Stomach (tissue), 9 donors: ENCODE results near the gene KLHL29. TPM values are rescaled to one million over a fixed set of nuclear protein-coding genes. Genes with fewer than 3 reads are reported as not detected.
A peak's percentile ranks its signal among the peaks of the same experiment; 100 is the strongest.

Source experiments
- DNase-seq, 2 donors: peaks; one replicate each; pipeline versions ENCODE4 v3.0.0 to v3.0.0-alpha.2; 2013 to 2019
- H3K27ac ChIP-seq, 5 donors: fragments of 200-600 bp in 4 of 5; sonication (generic) in 4 of 5; one replicate each; pipeline ENCODE4 v1.5.1; 2013 to 2019; ENCODE audit warnings: mild to moderate bottlenecking in 1 of 5, moderate library complexity in 1 of 5
- H3K27me3 ChIP-seq, 3 donors: fragments of 200-600 bp; sonication (generic); one replicate each; pipeline ENCODE4 v1.5.1; 2017 to 2019; ENCODE audit warnings: mixed run types in 1 of 3
- H3K36me3 ChIP-seq, 4 donors: fragments of 200-600 bp; sonication (generic); 1 replicate in 3 of 4; 2 replicates in 1 of 4; pipeline ENCODE4 v1.5.1; 2016 to 2019
- H3K4me1 ChIP-seq, 4 donors: fragments of 200-600 bp; sonication (generic); one replicate each; pipeline ENCODE4 v1.5.1; 2016 to 2019
- H3K4me3 ChIP-seq, 4 donors: fragments of 200-600 bp; sonication (generic) in 3 of 4; one replicate each; pipeline ENCODE4 v1.5.1; 2016 to 2019; ENCODE audit warnings: mild to moderate bottlenecking in 1 of 4
- H3K9me3 ChIP-seq, 4 donors: fragments of 200-600 bp; sonication (generic); one replicate each; pipeline ENCODE4 v1.5.1; 2016 to 2019
- EP300 ChIP-seq: sonication (generic); formaldehyde crosslinking; IDR thresholded peaks from one replicate; pipeline ENCODE4 v1.6.1; 2017; ENCODE audit warnings: antibody characterized with exemption
- POLR2A ChIP-seq, 4 donors: fragments of 450-650 bp; IDR thresholded peaks; one replicate each; pipeline ENCODE4 v1.6.1; 2016; ENCODE audit warnings: antibody characterized with exemption in 4 of 4, control low read depth in 2 of 4, mild to moderate bottlenecking in 1 of 4, moderate library complexity in 1 of 4
- POLR2AphosphoS5 ChIP-seq, 3 donors: sonication (generic); formaldehyde crosslinking; IDR thresholded peaks; one replicate each; pipeline ENCODE4 v1.6.1; 2016; ENCODE audit warnings: antibody characterized with exemption in 3 of 3
- WGBS, 5 donors: extraction: QIAGEN DNeasy Blood & Tissue Kit in 3 of 5; methylation state at CpG; one replicate each; pipeline versions ENCODE4 v1.1.5 to v1.1.7; 2013 to 2018; 5-methylcytosine and 5-hydroxymethylcytosine counted together
- intact Hi-C: fragments of 100-400 bp; cut with DNase I; formaldehyde crosslinking; loops from one replicate; pipeline ENCODE4 v1.15.1; 2023; ENCODE audit warnings: low total_unique reads
- polyA plus RNA-seq, 3 donors: library from polyadenylated mRNA; stranded (reverse); fragments of 200-250 nt; gene quantifications; one replicate each; pipeline ENCODE4 v1.2.3, GENCODE V29; 2013
- total RNA-seq, 5 donors: library from RNA; depleted of rRNA; stranded (reverse); fragments of >200 nt; gene quantifications; one replicate each; pipeline versions ENCODE4 v1.1.0 to v1.2.3, GENCODE V29; 2014 to 2016
- TF ChIP-seq, protein P1 (sequence below), 7 experiments: fragments of 450-650 bp in 4 of 7; fragments of 200-600 bp in 3 of 7; sonication (generic) in 3 of 7; IDR thresholded peaks; one replicate each; pipeline ENCODE4 v1.5.1; 2016 to 2019; ENCODE audit warnings: antibody characterized with exemption in 7 of 7, control low read depth in 2 of 7, mild to moderate bottlenecking in 1 of 7
- donor health status: healthy with polysubstance abuse.
- donor health status: Bipolar disorder and iron deficiency.
- donor health status: healthy.

The KLHL29 gene
- total and polyA plus RNA-seq, 8 donors: under 0.01 to 6.6 (median 1.3) TPM

DNA sequence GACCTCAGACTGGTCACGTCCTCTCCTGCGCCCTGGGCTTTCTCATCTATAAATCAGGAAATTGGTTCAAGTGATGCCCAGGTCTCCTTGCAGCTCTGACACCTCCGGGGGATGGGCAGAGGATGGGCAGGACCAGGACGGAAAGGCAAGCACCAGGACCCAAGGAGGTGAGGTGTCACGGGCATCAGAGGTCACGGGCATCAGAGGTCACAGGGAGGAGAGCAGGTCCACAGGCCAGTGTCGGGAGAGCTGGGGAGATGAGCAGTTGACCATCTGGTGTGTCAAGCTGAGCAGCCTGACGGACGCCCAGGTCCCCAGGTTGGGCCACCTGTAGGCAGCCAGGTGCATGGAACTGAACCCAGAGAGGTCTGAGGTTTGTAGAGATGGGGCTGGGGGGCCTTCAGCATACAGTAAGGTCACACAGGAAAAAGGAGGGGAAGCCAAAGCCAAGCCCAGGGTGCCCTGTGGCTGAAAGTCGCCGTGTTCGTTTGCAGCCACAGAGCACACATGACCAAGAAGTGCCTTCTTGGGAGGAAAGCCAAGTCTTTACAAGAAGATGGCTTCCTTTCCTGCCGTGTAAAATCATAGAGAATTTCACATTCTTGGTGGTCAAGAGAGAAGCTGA, 301.5 kb downstream of the KLHL29 start:
- Histone ChIP-seq H3K27me3 (no peaks in the 10 kb centered on the region), H3K9me3 (no peaks in the 10 kb centered on the region), H3K36me3 (peaks cover 0 to 28% (median 12%) of the 10 kb centered on the region in 4 donors), H3K27ac (peak overlapping the region in 1 of 5 donors; percentile 47), H3K4me1 (peaks cover 0 to 18% (median 0%) of the 10 kb centered on the region in 4 donors), H3K4me3 (no peak overlapping the region)
- 85 to 91% (median 88%) methylated on average over 13 of the region's 13 CpGs for WGBS, 5 donors
- DNase-seq: no peak
- TF ChIP-seq POLR2AphosphoS5 (IDR thresholded peaks at IDR 0.05): no peak
- intact Hi-C loops: no loop called here

DNA sequence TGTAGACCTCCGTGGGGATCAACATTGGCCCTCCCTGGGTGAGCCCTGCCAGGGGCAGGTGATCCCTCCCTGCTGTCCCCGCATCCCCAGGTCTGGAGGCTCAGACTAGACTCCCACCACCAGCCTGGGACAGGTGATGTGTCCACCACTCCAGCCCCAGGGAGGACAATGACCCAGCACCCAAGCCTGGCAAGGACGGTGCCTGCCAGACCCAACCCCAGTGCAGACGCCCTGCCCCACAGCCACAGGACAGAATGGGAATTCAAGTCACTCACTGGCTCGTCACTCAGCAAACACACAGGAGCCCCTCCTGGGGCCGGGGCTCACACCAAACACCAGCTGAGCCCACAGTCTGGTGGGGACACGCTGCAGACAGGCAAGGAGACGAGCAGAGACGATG, 302.2 kb downstream of the KLHL29 start:
- intact Hi-C loops: no loop called here
- H3K27me3 ChIP-seq: no peaks in the 10 kb centered on the region
- peaks cover 0 to 18% (median 0%) of the 10 kb centered on the region in 4 donors for H3K4me1 ChIP-seq
- no peak overlapping the region for H3K4me3 ChIP-seq
- peaks cover 0 to 35% (median 18%) of the 10 kb centered on the region in 4 donors for H3K36me3 ChIP-seq
- no peak overlapping the region for H3K27ac ChIP-seq
- no peaks in the 10 kb centered on the region for H3K9me3 ChIP-seq
- DNase-seq: no peak
- WGBS, 5 donors: 78 to 87% (median 85%) methylated on average over 6 to 9 of the region's 9 CpGs
- TF ChIP-seq EP300 (no peak), POLR2A (IDR thresholded peaks at IDR 0.05) (no peak)

DNA sequence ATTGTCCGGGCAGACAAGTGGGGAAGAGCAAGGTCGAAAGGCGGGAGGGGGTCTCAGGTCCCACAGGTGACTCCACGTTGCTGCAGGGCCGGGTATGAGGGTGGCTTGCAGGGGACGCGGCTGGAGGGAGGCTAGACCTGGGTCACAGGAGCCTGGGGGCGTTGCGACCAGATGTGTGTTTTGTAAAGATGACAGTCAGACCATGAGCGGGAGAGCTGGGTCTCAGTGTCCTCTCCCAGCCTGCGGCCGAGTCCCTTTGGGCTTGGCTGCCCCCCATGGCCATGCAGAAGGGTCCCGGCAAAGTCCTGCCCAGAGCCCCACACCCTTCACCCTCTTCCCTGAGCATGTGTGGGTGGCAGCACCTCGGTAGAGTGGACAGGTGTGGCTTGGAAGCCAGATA, 302.7 kb downstream of the KLHL29 start:
- DNase-seq: no peak
- TF ChIP-seq, protein P1, sequence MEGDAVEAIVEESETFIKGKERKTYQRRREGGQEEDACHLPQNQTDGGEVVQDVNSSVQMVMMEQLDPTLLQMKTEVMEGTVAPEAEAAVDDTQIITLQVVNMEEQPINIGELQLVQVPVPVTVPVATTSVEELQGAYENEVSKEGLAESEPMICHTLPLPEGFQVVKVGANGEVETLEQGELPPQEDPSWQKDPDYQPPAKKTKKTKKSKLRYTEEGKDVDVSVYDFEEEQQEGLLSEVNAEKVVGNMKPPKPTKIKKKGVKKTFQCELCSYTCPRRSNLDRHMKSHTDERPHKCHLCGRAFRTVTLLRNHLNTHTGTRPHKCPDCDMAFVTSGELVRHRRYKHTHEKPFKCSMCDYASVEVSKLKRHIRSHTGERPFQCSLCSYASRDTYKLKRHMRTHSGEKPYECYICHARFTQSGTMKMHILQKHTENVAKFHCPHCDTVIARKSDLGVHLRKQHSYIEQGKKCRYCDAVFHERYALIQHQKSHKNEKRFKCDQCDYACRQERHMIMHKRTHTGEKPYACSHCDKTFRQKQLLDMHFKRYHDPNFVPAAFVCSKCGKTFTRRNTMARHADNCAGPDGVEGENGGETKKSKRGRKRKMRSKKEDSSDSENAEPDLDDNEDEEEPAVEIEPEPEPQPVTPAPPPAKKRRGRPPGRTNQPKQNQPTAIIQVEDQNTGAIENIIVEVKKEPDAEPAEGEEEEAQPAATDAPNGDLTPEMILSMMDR (IDR thresholded peaks at IDR 0.05): no peak
- TF ChIP-seq EP300 (no peak), POLR2AphosphoS5 (IDR thresholded peaks at IDR 0.05) (no peak), POLR2A (IDR thresholded peaks at IDR 0.05) (no peak)
- Histone ChIP-seq H3K4me3 (no peak overlapping the region), H3K27me3 (no peaks in the 10 kb centered on the region), H3K27ac (no peak overlapping the region), H3K9me3 (no peaks in the 10 kb centered on the region), H3K36me3 (peaks cover 0 to 40% (median 20%) of the 10 kb centered on the region in 4 donors), H3K4me1 (peaks cover 0 to 18% (median 0%) of the 10 kb centered on the region in 4 donors)
- intact Hi-C loops: no loop called here
- WGBS, 5 donors: 90 to 93% (median 92%) methylated on average over 14 of the region's 14 CpGs

DNA sequence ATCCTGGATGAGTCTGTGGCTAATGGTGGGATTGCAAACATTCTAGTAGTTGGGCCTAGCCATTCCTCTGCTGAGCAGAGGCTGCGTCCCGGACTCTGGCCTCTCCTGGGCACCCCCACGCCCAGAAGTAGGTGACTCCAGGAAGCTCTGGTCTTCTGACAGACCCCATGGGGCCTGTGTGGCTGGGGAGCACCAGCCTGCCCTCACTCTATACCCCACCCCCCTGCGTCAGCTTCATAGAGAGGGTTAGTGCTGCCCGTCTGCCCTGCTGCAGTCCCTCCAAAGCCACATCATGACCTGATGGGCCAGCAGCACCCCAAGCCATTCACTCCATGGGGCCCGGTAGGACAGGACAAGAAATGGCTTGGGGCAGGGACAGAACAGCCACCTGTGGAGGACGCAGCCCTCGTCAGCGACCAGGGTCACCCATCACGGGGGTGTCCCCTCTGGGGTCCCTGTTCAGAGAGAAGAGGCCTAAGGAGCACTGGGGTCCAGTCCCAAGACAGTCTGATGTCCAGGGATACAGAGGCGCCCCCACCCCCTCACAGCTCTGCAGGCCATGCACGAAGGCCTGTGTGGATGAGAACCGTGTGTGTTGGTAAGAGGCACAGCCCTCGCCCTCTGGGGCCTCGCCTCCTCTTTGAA, 303.6 kb downstream of the KLHL29 start:
- no peak for DNase-seq
- H3K4me3 ChIP-seq: no peak overlapping the region
- TF ChIP-seq POLR2A (IDR thresholded peaks at IDR 0.05) (no peak), POLR2AphosphoS5 (IDR thresholded peaks at IDR 0.05) (no peak), EP300 (no peak)
- TF ChIP-seq, protein P1 (IDR thresholded peaks at IDR 0.05): no peak
- no peak overlapping the region for H3K27ac ChIP-seq
- 87 to 91% (median 87%) methylated on average over 8 to 15 of the region's 15 CpGs for WGBS, 5 donors
- H3K27me3 ChIP-seq: no peaks in the 10 kb centered on the region
- peaks cover 0 to 49% (median 25%) of the 10 kb centered on the region in 4 donors for H3K36me3 ChIP-seq
- peaks cover 0 to 18% (median 0%) of the 10 kb centered on the region in 4 donors for H3K4me1 ChIP-seq
- no peaks in the 10 kb centered on the region for H3K9me3 ChIP-seq
- intact Hi-C loops: no loop called here

DNA sequence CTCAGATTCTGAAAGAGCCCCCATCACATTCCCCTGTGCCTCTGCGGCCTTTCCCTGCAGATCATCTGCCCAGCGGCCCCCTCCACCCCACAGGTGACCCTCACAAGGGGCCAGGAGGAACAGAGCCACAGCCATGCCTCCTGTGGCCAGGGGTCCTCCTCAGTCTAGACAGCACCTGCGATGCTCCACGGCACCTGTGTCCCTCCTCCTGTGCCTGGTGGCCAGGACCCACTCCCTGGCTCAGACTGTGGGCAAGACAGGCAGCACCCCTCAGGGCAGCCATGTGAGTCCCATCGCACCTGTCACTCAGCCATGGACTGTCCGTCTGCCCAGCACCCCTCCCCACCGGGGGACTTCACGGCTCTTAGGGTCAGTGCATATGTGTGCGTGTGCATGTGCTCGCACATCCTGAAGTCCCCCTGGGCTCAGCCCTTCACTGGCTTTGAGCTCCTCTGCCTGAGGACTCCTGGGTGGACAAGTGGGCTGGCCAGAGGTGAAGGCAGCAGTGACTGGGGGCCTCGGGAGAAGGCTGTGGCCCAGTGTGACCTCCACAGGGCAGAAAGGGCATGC, 304.2 kb downstream of the KLHL29 start:
- Histone ChIP-seq H3K36me3 (peaks cover 0 to 55% (median 27%) of the 10 kb centered on the region in 4 donors), H3K9me3 (no peaks in the 10 kb centered on the region), H3K27me3 (no peaks in the 10 kb centered on the region), H3K4me1 (peaks cover 0 to 16% (median 0%) of the 10 kb centered on the region in 4 donors), H3K4me3 (no peak overlapping the region), H3K27ac (no peak overlapping the region)
- 73 to 87% (median 81%) methylated on average over 4 to 11 of the region's 11 CpGs for WGBS, 5 donors
- intact Hi-C loops: no loop called here
- DNase-seq: no peak
- no peak for TF ChIP-seq POLR2AphosphoS5 (IDR thresholded peaks at IDR 0.05)
- no peak for TF ChIP-seq EP300
- no peak for TF ChIP-seq POLR2A (IDR thresholded peaks at IDR 0.05)
- TF ChIP-seq, protein P1 (IDR thresholded peaks at IDR 0.05): no peak
